ENCODE data around the gene CDK19.

The CDK19 gene

GRCh38 chr6:110654096-110654820, 161.0 kb downstream of the CDK19 start:
- no peak for DNase-seq

- no peak for DNase-seq
Observed at GRCh38 chr6:110653381-110653780, 161.9 kb downstream of the CDK19 start.

- DNase-seq, result no peak
Observed at GRCh38 chr6:110652520-110652919, 162.7 kb downstream of the CDK19 start.

GRCh38 chr6:110650755-110651154, 164.5 kb downstream of the CDK19 start:
- no peak for DNase-seq

DNA sequence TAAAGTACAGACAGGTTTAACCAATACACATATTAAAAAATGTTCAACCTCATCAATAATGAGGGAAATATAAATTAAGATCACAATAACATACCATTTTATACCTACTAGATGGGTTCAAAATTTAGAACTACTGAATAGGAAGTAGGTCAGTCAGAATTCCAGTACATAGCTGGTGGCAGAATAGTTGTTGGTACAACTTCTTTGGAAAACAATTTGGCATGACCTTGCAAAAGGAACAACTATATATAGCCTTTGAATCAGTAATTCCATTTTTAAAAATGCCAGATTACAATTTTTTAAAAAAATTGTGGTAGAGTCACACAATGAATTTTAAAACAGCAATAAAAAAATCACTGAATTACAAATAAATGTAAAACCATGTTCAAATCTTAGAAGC, 165.6 kb downstream of the CDK19 start:
- no peak for DNase-seq

- DNase-seq, result no peak
Observed at GRCh38 chr6:110646951-110647910, 168.0 kb downstream of the CDK19 start.

GRCh38 chr6:110646419-110646698, 168.9 kb downstream of the CDK19 start:
- DNase-seq, result no peak

GRCh38 chr6:110645685-110646418, 169.4 kb downstream of the CDK19 start:
- DNase-seq, result no peak

GRCh38 chr6:110643175-110643574, 172.1 kb downstream of the CDK19 start:
- no peak for DNase-seq

DNA sequence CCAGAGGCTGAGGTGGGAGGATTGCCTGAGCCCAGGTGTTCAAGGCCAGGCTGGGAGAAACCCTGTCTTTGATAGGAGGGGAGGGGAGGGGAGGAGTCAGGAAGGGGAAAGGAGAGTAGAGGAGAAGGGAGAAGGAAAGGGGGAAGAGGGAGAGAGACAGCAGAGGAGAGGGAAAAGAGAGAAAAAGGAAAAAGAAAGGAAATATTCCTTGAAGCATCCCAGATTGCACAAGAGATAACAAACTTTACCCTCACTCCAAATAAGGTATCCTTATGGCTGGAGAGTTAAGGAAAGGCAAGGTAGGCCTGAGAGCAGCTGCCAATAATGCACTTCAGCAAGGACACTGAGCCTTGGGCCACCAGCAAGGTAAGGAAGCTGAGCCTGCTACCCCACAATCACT, 172.6 kb downstream of the CDK19 start:
- no peak for DNase-seq

GRCh38 chr6:110636781-110637180, 178.5 kb downstream of the CDK19 start:
- DNase-seq, result no peak

GRCh38 chr6:110635096-110635495, 180.2 kb downstream of the CDK19 start:
- DNase-seq, result no peak

DNA sequence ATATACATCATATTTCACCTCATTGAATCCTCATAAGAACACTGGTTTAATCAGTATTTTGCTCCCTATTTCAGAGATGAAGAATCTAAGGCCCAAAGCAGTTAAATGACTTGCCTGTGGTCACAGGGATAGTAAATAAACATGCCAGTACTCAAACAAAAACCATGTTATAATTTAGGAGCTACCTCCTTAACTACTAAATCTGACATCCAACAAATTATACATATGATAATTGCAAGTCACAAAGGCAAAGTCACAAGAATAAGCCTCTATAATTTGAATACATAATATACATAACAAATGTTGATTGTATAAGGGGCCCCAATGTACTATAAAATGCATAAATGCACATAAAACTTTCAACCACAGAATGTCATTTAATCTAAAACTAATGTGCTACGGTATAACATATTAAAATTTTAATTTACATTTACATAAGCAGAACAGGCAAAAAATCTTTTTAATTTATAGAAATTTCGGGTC, 181.5 kb downstream of the CDK19 start:
- no peak for DNase-seq

DNA sequence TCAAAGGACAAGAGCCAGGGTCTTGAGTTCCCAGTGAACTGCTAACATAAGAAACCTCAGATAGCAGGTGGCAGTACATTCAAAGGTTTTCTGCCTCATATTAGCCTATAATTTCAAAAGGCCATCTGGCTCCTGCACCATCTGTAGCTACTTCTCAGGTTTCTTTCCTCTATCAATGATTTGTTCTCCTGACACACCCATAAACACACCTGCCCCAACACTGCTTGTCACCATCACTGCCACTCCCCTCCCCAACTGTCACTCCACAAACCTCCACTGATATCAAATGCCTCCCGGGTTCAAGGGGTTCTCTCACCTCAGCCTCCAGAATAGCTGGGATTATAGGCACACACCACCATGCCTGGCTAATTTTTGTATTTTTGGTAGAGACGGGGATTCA, 186.1 kb downstream of the CDK19 start:
- no peak for DNase-seq

- no peak for DNase-seq
Observed at GRCh38 chr6:110628330-110628729, 186.9 kb downstream of the CDK19 start.

- no peak for DNase-seq
Observed at GRCh38 chr6:110626442-110626841, 188.8 kb downstream of the CDK19 start.

GRCh38 chr6:110625883-110626282, 189.4 kb downstream of the CDK19 start:
- no peak for DNase-seq

- no peak for DNase-seq
Observed at GRCh38 chr6:110622912-110623578, 192.2 kb downstream of the CDK19 start.

GRCh38 chr6:110621061-110621460, 194.2 kb downstream of the CDK19 start:
- no peak for DNase-seq

DNA sequence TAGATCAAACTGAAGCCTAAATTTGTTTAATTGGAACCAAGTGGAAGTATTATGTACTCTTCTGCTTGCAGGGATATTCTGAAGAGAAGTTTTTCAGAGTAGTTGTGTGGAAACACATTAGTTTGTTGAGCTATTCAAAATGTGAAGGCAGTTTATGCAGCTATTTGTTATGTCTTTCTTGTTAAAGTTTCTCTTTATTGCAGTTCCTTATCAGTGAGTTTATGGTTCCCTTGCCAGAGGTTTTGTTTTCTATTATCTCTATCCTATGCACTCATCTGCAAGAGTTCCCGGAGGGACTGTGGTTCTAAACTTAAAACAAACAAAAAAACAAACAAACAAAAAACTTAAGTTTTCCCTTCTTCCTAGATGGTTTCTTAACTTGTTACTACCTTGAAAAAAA, 195.2 kb downstream of the CDK19 start:
- DNase-seq, result no peak

DNA sequence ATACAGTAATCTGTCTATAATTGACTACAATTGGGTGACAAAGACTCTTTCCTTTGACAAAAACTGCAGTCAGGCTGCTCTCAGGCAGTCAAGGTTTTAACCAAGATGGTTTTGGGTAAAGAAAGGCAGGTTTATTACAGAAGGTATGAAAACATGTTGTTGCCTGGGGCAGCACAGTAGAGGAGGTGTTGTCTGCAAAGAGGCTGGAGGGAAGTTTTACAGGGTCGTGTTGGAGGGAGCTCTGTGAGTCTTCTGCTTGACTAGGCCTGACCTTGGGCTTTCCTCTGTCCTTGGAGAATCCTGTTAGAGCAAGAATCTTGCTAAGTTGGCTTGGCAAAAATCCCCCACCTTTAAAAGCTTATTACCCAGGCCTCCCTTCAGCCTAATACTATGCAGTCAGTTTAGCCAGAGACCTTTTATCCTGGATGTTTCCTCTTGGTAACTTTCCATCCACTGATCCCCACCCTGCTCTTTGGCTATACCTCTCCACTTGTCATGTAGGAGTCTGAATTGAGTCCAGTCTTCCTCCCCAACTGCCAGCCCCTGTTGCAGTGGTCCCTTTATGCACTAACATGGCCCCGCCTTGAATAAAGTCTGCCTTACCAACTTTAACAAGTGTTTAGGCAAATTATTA, 195.9 kb downstream of the CDK19 start:
- DNase-seq, result no peak

- DNase-seq, result no peak
Observed at GRCh38 chr6:110618591-110619267, 196.5 kb downstream of the CDK19 start.

Measured in activated CD8-positive, alpha-beta memory T cell treated with anti-CD3 and anti-CD28 coated beads, Interleukin-2, amount 50 U/mL, for 4 hours (primary cell).